ENCODE measurements around the gene NFKBIL1. TPM values are rescaled to one million over a fixed set of nuclear protein-coding genes. Genes with fewer than 3 reads are reported as not detected.

Gene NFKBIL1
- total RNA-seq, 2 experiments from 2014 or later = 21.8 to 23.2 TPM

GRCh38 chr6:31546339-31546957, 960 bp upstream of the NFKBIL1 start, which contains the start of gene ATP6V1G2:
TSS of gene ATP6V1G2 (minus strand) at chr6:31546608. CDS start at chr6:31546559, 49 bp downstream.
- peaks cover 62% of the 10 kb centered on the region for H3K4me1 ChIP-seq (ENCODE audit: insufficient read depth, low read length, poor library complexity, severe bottlenecking)

GRCh38 chr6:31547727-31548543, 527 bp downstream of the NFKBIL1 start:
- H4K20me1 ChIP-seq (ENCODE audit: insufficient read depth, low read length) = no peaks in the 10 kb centered on the region
- intact Hi-C loops (cut with micrococcal nuclease; ENCODE audit: unreplicated experiment) = loop anchor here (1.0 to 10.0 kb wide), 4 partner anchors 33 to 283 kb away; partner anchors contain the start of gene VARS1
- no peak for TF ChIP-seq CTCF (conservative IDR thresholded peaks at IDR 0.05; ENCODE audit: low read length)
- TF ChIP-seq EZH2phosphoT487 (IDR thresholded peaks at IDR 0.05; ENCODE audit: borderline replicate concordance, low read depth, low read length) = no peak
- ChIA-PET CTCF (ENCODE audit: unreplicated experiment) (interaction anchor here (0.8 to 3.3 kb wide), 6 partner anchors 33 to 51 kb away, joined by 3 to 23 read pairs (median 4); partner anchors contain the start of gene NCR3), POLR2A (interaction anchor here (0.7 to 2.9 kb wide), 17 partner anchors 12 to 58 kb away, joined by 3 to 30 read pairs (median 5); partner anchors contain the start of genes LTB, NCR3 and TNF)
- peak overlapping the region; percentile 67 for H3K4me3 ChIP-seq (ENCODE audit: low read depth, low read length, poor library complexity, severe bottlenecking)
- H3K9me2 ChIP-seq (ENCODE audit: insufficient read depth, low read length) = no peaks in the 10 kb centered on the region
- H2AFZ ChIP-seq (ENCODE audit: low read length) = 0 out of 2 replicates have a peak overlapping the region, but pooled peaks have one; percentile 23
- BruUV-seq (replicated peaks) = TSS peak; percentile 79
- peaks cover 28% of the 10 kb centered on the region for H3K36me3 ChIP-seq (ENCODE audit: insufficient read depth, low read length)
- peaks cover 23% of the 10 kb centered on the region for H3K79me2 ChIP-seq (ENCODE audit: insufficient read depth, low read depth, low read length)
- H3K4me2 ChIP-seq (ENCODE audit: low read length) = peak overlapping the region; percentile 82
- peaks cover 58% of the 10 kb centered on the region for H3K4me1 ChIP-seq (ENCODE audit: insufficient read depth, low read length, poor library complexity, severe bottlenecking)
- DNase-seq (ENCODE audit: low spot score) = no peak
- H3K9me3 ChIP-seq (ENCODE audit: low read length) = no peaks in the 10 kb centered on the region; the same call in 1 of the 2 replicates
- H3K27ac ChIP-seq (ENCODE audit: low read depth, low read length, poor library complexity, severe bottlenecking) = peak overlapping the region; percentile 64

More at GRCh38 chr6:31546339-31546957, 960 bp upstream of the NFKBIL1 start, which contains the start of gene ATP6V1G2:
- peak; percentile 94 for DNase-seq (ENCODE audit: low spot score)
- peaks cover 28% of the 10 kb centered on the region for H3K36me3 ChIP-seq (ENCODE audit: insufficient read depth, low read length)
- no peaks in the 10 kb centered on the region; the same call in 1 of the 2 replicates for H3K9me3 ChIP-seq (ENCODE audit: low read length)
- H3K4me3 ChIP-seq (ENCODE audit: low read depth, low read length, poor library complexity, severe bottlenecking) = peak within 1 kb of the TSS; percentile 67
- no peaks in the 10 kb centered on the region for H4K20me1 ChIP-seq (ENCODE audit: insufficient read depth, low read length)
- H3K27ac ChIP-seq (ENCODE audit: low read depth, low read length, poor library complexity, severe bottlenecking) = peak within 1 kb of the TSS; percentile 64
- ChIA-PET CTCF (ENCODE audit: unreplicated experiment) (interaction anchor here (0.6 to 3.3 kb wide), 3 partner anchors 30 to 68 kb away, joined by 7 to 23 read pairs (median 7); partner anchors contain the start of gene AIF1), POLR2A (interaction anchor here (0.7 to 1.7 kb wide), 3 partner anchors 46 to 336 kb away, joined by 3 to 8 read pairs (median 3); partner anchors contain the start of gene NCR3)
- H3K9me2 ChIP-seq (ENCODE audit: insufficient read depth, low read length) = no peaks in the 10 kb centered on the region
- H3K79me2 ChIP-seq (ENCODE audit: insufficient read depth, low read depth, low read length) = peaks cover 33% of the 10 kb centered on the region
- no TSS peak for BruUV-seq (replicated peaks)
- peak within 1 kb of the TSS; percentile 61 for H2AFZ ChIP-seq (ENCODE audit: low read length)
- peak within 1 kb of the TSS; percentile 82 for H3K4me2 ChIP-seq (ENCODE audit: low read length)
- peak; percentile 99 for TF ChIP-seq CTCF (conservative IDR thresholded peaks at IDR 0.05; ENCODE audit: low read length)
- no peak for TF ChIP-seq EZH2phosphoT487 (IDR thresholded peaks at IDR 0.05; ENCODE audit: borderline replicate concordance, low read depth, low read length)
- intact Hi-C loops (cut with micrococcal nuclease; ENCODE audit: unreplicated experiment) = loop anchor here (1.0 to 10.0 kb wide), 6 partner anchors 52 to 284 kb away; partner anchors contain the start of genes BAG6 and VARS1

Measured in OCI-LY7 (cell line).